Activated naive CD4-positive, alpha-beta T cell treated with anti-CD3 and anti-CD28 coated beads, Interleukin-2, amount 50 U/mL, for 24 hours (primary cell): ENCODE data around the gene AANAT.
"Not testable (repeated sequence)": the region's sequence is repeated elsewhere in the genome, so short reads cannot be mapped to it uniquely, and the experiment has no call there.

ENCODE experiments used
- H3K27ac Mint-ChIP-seq: one replicate; pipeline ENCODE4 v1.8.0; 2021; ENCODE audit warnings: mild to moderate bottlenecking, mixed read lengths
- H3K27me3 Mint-ChIP-seq: one replicate; pipeline ENCODE4 v1.8.0; 2021; ENCODE audit warnings: mixed read lengths
- H3K36me3 Mint-ChIP-seq: one replicate; pipeline ENCODE4 v1.8.0; 2021; ENCODE audit warnings: mixed read lengths
- H3K4me1 Mint-ChIP-seq: one replicate; pipeline ENCODE4 v1.8.0; 2021; ENCODE audit warnings: mixed read lengths
- H3K4me3 Mint-ChIP-seq: one replicate; pipeline ENCODE4 v1.8.0; 2021; ENCODE audit warnings: mild to moderate bottlenecking, mixed read lengths
- H3K9me3 Mint-ChIP-seq: one replicate; pipeline ENCODE4 v1.8.0; 2021; ENCODE audit warnings: mixed read lengths

AANAT gene

DNA sequence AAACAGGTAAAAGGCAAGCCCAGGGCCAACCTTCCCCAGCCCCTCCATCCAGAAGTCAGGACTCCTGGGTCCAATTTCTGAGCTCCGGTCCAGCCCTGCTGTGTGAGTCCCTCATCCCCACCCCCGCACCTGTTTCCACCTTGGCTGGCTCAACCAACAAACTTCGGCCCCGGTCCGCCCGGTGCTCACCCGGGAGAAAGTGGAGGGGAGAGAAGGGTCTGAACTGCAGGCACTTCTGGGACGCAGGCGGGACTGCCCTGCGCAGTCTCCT lies 33.3 kb downstream of the AANAT start:
- Mint-ChIP-seq H3K36me3 (no peaks in the 10 kb centered on the region), H3K9me3 (no peaks in the 10 kb centered on the region), H3K27me3 (no peaks in the 10 kb centered on the region), H3K27ac (no peak overlapping the region), H3K4me1 (peaks cover 34% of the 10 kb centered on the region), H3K4me3 (peak overlapping the region; percentile 87)

DNA sequence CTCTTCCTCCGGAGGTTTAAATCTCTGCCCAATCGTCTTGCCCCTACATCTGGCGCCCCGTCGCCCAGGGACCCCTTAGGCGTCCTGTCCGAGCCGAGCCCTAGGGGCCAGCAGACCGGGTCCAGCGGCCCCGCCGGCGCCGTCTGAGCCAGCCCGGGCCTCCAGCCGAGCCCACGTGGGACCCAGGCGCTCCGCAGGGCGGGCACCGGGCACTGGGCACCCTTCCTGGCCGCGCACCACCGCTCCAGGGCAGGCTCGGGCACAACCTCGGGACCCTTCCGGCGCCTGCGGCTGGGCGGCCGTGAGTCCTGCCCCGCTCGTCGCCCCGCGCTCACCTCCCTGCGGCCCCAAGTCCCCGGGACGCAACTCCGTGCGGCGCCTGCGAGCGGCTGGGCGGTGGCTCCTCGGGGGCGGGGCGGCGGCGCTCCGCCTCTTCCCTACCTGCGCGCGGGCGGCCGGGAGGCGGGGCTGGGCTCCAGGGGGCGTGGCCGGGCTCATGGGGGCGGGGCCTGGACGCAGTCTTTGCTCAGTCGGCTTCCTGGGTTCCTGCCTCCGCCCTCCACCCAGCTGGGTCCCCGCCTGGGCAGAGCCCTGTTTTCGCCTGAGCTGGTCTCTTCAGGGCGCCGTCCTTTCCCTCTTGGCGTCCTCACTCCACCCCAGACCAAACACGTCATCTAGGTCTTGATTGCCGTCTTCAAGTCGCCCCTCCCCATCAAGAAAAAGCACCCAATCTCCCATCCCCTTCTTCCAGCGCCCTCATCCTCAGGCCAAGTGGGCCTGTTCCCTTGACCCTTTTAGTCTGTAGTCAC lies 33.8 kb downstream of the AANAT start, which contains the start of gene RHBDF2:
Gene RHBDF2, minus strand, starts transcription at position 406 of the 809 bp plus-strand sequence. CDS start 19,899 bp downstream, outside the sequence.
- H3K4me3 Mint-ChIP-seq, result peak within 1 kb of the TSS; percentile 87
- H3K9me3 Mint-ChIP-seq, result no peaks in the 10 kb centered on the region
- H3K27ac Mint-ChIP-seq, result peak within 1 kb of the TSS; percentile 94
- H3K27me3 Mint-ChIP-seq, result no peaks in the 10 kb centered on the region
- H3K36me3 Mint-ChIP-seq, result no peaks in the 10 kb centered on the region
- peaks cover 34% of the 10 kb centered on the region for H3K4me1 Mint-ChIP-seq

DNA sequence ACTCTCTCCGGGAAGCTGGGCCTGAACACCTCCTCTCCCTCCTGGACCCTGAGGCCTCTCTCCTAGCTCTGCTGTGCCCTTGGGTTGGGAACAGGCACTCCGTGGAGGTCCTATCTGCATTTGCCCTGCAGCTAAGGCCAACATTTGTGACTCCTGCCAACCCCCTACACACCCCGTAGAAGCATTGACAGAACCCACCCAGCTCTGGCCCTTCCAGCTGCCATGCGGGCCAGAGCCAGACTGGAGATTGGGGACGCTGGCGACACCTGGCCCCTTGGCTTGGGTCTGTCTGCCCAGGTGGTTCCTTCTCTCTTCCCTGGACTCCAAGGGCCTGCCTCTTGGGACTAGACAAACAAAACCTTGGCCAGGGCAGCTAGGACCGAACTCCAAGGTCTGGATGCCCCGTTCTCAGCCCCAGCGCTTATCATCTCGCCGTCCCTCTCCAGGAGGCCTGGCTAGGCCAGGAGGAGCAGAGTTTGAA lies 34.5 kb downstream of the AANAT start:
- no peaks in the 10 kb centered on the region for H3K9me3 Mint-ChIP-seq
- no peaks in the 10 kb centered on the region for H3K36me3 Mint-ChIP-seq
- peak overlapping the region; percentile 82 for H3K4me3 Mint-ChIP-seq
- peaks cover 35% of the 10 kb centered on the region for H3K4me1 Mint-ChIP-seq
- H3K27ac Mint-ChIP-seq, result peak overlapping the region; percentile 94
- H3K27me3 Mint-ChIP-seq, result no peaks in the 10 kb centered on the region

DNA sequence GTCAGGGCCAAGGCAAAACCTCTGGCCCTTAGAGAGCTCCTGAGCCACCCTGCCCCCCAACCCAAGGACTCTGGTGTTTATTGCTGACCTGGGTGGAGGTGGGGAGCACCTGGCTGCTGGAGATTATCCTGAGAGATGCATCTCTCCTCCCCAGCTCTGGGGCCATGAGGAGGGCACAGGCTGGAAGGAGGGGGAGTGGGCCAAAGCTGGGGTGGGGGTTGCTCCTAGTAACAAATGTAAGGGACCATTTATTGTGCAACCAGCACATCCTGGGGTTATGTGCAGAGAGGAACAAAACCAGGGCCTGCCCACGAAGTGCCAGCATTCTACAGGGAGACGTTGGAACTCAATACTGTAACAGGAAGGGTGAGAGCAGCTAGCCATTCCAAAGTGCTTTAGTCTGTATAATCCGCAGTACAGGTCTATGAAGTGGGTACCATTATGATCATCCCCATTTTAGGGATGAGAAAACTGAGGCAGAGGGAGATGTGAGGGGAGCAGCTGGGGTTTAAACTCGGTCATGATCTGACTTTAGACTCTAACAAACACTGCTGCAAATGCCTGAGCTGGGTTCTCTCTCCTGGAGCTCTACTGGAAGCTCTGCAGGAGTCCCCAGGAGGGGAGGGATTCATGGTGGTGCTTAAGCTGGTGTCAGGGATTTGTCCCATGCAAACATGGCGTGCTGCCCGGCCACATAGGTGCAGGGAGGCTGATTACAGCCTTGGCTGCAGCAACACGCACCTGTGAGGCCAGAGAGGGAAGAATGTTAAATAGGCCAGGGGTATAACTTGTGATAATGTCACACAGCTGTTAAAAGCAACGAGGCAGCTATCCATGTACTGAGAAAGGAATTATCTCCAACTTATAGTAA lies 35.2 kb downstream of the AANAT start:
- no peaks in the 10 kb centered on the region for H3K27me3 Mint-ChIP-seq
- H3K4me3 Mint-ChIP-seq, result no peak overlapping the region
- H3K36me3 Mint-ChIP-seq, result no peaks in the 10 kb centered on the region
- no peaks in the 10 kb centered on the region for H3K9me3 Mint-ChIP-seq
- peaks cover 37% of the 10 kb centered on the region for H3K4me1 Mint-ChIP-seq
- no peak overlapping the region for H3K27ac Mint-ChIP-seq

DNA sequence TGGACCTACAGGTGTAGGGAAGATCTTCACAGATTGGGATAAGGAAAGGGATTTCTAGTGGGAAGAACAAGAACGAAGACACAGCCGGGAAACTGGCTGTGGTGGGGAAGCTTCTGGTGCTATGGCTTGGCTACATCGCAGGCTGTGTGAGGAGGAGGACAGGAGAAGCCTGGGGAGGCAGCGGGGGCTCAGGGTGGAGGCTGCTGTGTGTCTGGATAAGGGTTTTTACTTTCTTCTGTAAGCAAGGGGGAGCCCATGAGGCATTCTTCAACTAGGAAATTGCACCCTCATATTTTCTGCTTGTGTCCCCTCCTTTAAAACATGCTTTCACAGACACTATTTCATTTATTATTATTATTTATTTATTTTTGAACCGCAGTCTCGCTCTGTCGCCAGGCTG lies 36.7 kb downstream of the AANAT start:
- Mint-ChIP-seq H3K4me1 (peaks cover 29% of the 10 kb centered on the region), H3K4me3 (no peak overlapping the region)

DNA sequence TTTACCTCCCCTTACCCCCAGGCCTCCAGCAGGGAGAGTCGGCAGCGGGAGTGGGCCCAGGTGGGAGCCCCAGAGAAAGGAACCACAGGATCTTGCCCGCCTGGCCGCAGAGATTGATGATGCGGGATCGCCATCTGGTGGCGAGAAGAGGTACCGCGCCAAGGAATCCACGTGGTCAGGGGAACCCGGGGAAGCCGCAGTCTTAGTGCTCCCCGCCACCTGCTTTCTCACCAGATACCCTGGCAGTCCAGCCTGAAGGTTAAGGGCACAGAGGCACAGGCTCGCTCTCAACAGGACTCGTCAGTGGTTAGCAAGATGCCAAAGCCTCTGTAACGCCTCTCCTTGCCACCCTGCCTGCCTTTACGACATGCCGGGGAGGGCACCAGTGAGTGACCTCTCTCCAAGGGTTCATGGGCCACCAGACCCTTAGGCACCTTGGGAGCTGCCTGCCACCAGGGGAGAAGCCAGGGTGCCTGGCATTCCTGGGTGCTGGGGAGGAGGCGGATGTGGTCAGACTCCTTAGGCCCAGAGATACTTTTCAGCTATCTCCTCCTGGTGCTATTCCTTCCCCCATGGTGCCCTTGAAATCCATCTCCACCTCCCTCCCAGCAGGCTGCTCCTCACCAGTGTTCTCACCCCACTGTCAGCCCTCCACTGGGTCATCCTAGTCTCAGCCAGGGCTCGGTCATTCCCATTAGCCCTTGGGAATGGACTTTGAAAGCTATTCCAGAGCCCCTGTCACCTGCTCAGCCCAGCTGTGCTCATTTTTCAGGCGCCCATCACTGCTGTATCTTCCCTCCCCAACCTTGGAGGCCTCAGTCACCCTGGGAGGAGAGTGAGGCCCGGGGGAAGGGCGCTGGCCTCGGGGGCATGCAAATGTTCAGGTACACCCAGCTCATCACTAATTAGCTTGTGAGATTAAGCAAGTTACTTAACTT lies 39.3 kb downstream of the AANAT start:
- H3K27ac Mint-ChIP-seq, result peak overlapping the region; percentile 12
- H3K9me3 Mint-ChIP-seq, result no peaks in the 10 kb centered on the region
- no peaks in the 10 kb centered on the region for H3K36me3 Mint-ChIP-seq
- no peak overlapping the region for H3K4me3 Mint-ChIP-seq
- H3K4me1 Mint-ChIP-seq, result peaks cover 15% of the 10 kb centered on the region
- H3K27me3 Mint-ChIP-seq, result no peaks in the 10 kb centered on the region

More for the DNA sequence above, 36.7 kb downstream of the AANAT start:
- no peaks in the 10 kb centered on the region for H3K27me3 Mint-ChIP-seq
- H3K9me3 Mint-ChIP-seq, result no peaks in the 10 kb centered on the region
- peak overlapping the region; percentile 10 for H3K27ac Mint-ChIP-seq
- no peaks in the 10 kb centered on the region for H3K36me3 Mint-ChIP-seq

DNA sequence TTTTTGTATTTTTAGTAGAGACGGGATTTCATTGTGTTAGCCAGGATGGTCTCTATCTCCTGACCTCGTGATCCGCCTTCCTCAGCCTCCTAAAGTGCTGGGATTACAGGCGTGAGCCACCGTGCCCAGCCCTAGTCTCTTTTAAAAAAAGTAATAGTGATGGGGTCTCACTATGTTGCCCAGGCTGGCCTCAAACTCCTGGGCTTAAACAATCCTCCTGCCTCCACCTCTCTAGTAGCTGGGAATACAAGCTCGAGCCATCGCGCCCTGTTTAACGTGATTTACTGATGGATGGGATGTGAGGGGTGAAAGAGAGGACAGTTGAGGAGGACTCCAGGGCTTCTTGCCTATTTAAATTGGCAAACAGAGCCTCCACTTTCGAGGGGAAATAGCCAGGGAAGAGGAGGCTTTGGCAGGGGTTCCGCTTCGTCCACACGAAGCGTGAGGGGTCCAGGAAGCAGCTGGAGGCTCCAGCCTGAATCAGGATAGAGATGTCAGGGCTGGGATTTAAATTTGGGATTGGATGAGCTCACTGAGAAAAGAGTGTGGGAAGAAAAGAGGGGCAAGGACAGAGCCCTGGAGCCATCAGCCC lies 41.2 kb downstream of the AANAT start:
- H3K4me1 Mint-ChIP-seq, result peaks cover 17% of the 10 kb centered on the region
- H3K9me3 Mint-ChIP-seq, H3K36me3 Mint-ChIP-seq, H3K27me3 Mint-ChIP-seq, H3K4me3 Mint-ChIP-seq: not testable (repeated sequence)
- peak overlapping the region; percentile 55 for H3K27ac Mint-ChIP-seq

DNA sequence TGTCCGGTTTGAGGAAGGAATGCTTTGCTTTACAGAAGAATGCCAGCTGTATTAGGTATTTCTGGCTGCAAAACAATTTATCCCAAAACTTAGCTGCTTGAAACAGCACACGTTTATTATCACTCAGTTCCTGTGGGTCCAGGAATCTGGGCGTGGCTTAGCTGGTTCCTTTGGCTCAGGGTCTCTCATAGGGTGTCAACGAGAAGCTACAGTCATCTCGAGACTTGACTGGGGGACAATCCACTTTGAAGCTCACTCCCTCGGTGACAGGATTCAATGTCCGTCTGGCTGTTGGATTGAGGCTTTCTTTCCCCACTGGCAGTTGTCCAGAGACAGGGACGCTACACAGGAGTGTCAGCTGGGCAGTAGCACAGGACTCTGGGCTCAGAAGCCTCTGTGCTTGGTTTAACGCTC lies 43.4 kb downstream of the AANAT start:
- Mint-ChIP-seq H3K4me1 (peaks cover 35% of the 10 kb centered on the region), H3K4me3 (no peak overlapping the region), H3K9me3 (no peaks in the 10 kb centered on the region), H3K27me3 (no peaks in the 10 kb centered on the region), H3K36me3 (no peaks in the 10 kb centered on the region), H3K27ac (no peak overlapping the region)

DNA sequence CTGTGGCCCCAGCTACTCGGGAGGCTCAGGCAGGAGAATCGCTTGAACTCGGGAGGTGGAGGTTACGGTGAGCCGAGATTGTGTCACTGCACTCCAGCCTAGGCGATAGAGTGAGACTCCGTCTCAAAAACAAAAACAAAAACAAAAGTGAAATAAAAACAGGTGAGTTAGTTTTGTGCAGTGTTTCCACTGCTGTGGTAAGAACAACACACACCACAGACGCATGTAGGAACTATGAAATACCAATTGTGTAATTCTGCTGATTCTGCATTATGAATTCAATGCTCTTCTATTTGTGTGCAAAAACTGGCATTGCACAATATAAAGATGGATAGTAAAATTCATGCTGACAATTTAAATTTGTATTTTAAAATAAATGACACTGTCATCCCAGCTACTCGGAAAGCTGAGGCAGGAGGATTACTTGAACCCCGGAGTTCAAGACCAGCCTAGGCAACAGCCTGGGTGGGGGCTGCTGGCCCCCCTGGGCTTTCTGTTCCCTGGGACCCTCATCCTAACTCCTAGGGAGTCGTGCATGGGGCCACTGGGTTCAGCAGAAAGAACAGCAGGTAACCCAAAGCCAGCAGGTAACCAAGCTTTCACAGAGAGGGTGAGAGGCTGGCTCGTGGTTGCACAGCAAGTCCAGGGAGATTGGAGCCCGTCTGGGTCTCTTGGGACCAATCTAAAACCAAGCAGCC lies 44.4 kb downstream of the AANAT start:
- no peak overlapping the region for H3K27ac Mint-ChIP-seq
- no peaks in the 10 kb centered on the region for H3K36me3 Mint-ChIP-seq
- no peak overlapping the region for H3K4me3 Mint-ChIP-seq
- no peaks in the 10 kb centered on the region for H3K9me3 Mint-ChIP-seq
- peaks cover 36% of the 10 kb centered on the region for H3K4me1 Mint-ChIP-seq
- H3K27me3 Mint-ChIP-seq, result no peaks in the 10 kb centered on the region

DNA sequence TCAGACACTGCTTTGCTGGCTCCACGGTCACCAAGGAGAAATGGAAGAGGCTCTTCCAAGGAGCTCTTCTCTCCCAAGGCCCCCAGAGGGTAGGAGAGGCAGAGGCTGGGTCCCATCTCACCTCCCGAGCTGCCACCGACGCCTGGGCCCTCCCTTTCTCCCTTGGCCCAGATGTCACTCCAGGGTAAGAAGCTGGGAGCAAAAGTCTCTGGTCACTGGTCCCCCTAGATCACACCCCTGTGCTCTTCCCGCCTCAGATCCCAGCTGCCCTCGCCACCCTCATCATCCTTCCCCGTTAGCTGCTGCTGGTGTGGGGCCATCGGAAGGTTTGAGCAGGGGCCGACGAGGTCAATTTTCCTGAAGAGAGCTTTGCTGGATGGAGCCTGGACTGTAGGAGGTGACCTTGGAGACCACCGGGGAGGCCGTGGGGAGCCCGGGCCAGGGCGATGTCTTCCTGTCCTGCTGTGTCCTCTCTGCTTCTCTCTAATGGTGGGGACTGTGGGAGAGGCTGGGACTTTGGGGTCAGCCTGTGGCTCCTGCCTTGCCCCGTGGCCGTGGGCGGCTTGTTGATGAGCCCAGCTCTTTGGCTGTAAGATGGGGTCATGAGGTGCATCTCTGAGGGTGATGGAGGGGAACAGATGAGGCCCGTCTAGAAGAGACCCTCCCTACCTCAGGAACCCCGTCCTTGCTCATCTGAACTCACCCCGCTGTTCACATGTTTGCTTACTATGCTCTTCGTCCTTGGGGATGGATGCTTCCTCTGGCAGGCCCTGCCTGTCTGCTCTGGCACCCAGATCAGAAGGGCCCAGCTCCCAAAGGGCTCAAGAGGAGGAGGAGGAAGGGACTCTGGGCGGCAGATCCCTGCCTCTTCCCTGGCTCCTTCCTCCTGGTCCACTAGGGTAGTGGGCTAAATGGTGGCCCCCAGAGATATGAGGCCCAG lies 45.2 kb downstream of the AANAT start:
- Mint-ChIP-seq H3K9me3 (no peaks in the 10 kb centered on the region), H3K27me3 (no peaks in the 10 kb centered on the region), H3K36me3 (no peaks in the 10 kb centered on the region), H3K27ac (peak overlapping the region; percentile 83), H3K4me3 (no peak overlapping the region), H3K4me1 (peaks cover 36% of the 10 kb centered on the region)

DNA sequence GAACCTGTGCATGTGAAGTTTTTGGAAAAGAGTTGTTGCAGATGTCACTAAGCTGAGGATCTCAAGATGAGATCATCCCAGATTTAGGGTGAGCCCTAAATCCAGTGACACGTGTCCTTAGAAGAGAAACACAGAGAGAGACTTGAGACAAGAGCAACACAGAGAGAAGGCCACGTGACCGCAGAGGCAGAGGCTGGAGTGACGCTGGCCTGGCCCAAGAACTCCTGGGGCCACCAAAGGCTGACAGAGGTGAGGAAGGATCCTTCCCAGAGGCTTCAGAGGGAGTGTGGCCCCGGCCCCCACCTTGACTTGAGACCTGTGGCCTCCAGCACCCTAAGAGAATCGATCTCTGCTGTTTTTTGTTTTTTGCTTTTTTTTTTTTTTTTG lies 45.9 kb downstream of the AANAT start:
- Mint-ChIP-seq H3K4me3 (no peak overlapping the region), H3K4me1 (peaks cover 42% of the 10 kb centered on the region), H3K36me3 (no peaks in the 10 kb centered on the region)

DNA sequence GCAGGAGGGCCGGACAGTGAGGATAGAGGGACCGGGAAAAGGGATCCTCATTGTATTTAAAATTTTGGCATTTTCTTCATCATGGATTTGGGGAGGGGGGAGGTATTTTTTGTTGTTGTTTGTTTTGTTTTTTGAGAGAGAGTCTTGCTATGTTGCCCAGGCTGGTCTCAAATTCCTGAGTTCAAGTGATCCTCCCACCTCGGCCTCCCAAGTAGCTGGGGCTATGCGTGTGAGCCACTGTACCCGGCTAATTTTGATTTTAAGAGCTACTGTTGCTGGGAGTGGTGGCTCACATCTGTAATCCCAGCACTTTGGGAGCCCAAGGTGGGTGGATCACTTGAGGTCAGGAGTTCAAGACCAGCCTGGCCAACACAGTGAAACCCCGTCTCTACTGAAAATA lies 47.0 kb downstream of the AANAT start:
- Mint-ChIP-seq H3K4me1 (peaks cover 46% of the 10 kb centered on the region), H3K4me3 (peak overlapping the region; percentile 82)
- not testable (repeated sequence) for H3K27me3 Mint-ChIP-seq

More for the DNA sequence above, 45.9 kb downstream of the AANAT start:
- Mint-ChIP-seq H3K27ac (peak overlapping the region; percentile 83), H3K9me3 (no peaks in the 10 kb centered on the region), H3K27me3 (no peaks in the 10 kb centered on the region)

DNA sequence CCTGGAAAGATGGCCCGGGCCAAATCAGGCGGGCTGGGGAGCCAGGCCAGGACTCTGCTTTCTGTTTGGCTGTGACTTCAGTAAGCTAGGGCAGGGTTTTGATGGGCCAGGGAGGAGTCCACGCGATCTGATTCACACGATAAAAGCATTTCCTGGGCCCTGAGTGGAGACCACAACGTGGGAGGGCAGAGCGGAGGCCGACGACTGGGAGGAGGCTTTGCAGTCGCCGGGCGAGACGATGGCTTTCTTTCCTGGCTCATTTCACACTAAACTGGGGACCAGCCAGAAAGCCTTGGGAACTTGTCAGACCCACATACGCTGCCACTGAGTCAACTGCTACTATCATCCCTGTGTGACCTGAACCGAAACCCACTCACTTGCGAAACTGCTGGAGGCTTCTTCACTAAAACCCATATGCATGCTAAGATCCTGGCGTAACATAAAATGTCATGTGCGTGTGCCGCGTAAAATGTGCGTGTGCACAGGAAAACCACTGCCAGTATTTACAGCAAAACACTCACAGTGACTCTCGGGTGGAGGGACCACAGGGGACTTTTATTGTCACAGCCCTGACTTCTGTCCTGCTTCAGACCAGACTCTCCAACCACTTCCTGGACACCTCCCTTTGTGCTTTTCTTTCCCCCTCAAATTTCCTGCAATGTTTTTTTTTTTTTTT lies 48.0 kb downstream of the AANAT start:
- H3K4me3 Mint-ChIP-seq, result peak overlapping the region; percentile 82
- no peaks in the 10 kb centered on the region for H3K36me3 Mint-ChIP-seq
- H3K27me3 Mint-ChIP-seq, result no peaks in the 10 kb centered on the region
- peak overlapping the region; percentile 82 for H3K27ac Mint-ChIP-seq
- H3K4me1 Mint-ChIP-seq, result peaks cover 46% of the 10 kb centered on the region
- H3K9me3 Mint-ChIP-seq, result no peaks in the 10 kb centered on the region

More for the DNA sequence above, 47.0 kb downstream of the AANAT start:
- H3K9me3 Mint-ChIP-seq, H3K36me3 Mint-ChIP-seq: not testable (repeated sequence)
- peak overlapping the region; percentile 77 for H3K27ac Mint-ChIP-seq
